ENCODE results near the gene DHRS7B.

GRCh38 chr17:21215935-21216334, 89.2 kb downstream of the DHRS7B start:
- TF ChIP-seq POLR2AphosphoS5 (IDR thresholded peaks at IDR 0.05; ENCODE audit: low read depth, low read length) (no peak), CTCF (IDR thresholded peaks at IDR 0.05) (no peak), SIN3A (IDR thresholded peaks at IDR 0.05; ENCODE audit: borderline replicate concordance, insufficient read depth, low read depth, low read length) (no peak), TCF7L2 (IDR thresholded peaks at IDR 0.05; ENCODE audit: low read depth, low read length) (no peak)
- TF ChIP-seq, protein P1, sequence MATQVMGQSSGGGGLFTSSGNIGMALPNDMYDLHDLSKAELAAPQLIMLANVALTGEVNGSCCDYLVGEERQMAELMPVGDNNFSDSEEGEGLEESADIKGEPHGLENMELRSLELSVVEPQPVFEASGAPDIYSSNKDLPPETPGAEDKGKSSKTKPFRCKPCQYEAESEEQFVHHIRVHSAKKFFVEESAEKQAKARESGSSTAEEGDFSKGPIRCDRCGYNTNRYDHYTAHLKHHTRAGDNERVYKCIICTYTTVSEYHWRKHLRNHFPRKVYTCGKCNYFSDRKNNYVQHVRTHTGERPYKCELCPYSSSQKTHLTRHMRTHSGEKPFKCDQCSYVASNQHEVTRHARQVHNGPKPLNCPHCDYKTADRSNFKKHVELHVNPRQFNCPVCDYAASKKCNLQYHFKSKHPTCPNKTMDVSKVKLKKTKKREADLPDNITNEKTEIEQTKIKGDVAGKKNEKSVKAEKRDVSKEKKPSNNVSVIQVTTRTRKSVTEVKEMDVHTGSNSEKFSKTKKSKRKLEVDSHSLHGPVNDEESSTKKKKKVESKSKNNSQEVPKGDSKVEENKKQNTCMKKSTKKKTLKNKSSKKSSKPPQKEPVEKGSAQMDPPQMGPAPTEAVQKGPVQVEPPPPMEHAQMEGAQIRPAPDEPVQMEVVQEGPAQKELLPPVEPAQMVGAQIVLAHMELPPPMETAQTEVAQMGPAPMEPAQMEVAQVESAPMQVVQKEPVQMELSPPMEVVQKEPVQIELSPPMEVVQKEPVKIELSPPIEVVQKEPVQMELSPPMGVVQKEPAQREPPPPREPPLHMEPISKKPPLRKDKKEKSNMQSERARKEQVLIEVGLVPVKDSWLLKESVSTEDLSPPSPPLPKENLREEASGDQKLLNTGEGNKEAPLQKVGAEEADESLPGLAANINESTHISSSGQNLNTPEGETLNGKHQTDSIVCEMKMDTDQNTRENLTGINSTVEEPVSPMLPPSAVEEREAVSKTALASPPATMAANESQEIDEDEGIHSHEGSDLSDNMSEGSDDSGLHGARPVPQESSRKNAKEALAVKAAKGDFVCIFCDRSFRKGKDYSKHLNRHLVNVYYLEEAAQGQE (IDR thresholded peaks at IDR 0.05; ENCODE audit: insufficient read depth in 1 of 2, low read depth in 2 of 2, low read length in 1 of 2): no peak

Measured in Panc1 (cell line).